K562 (cell line): ENCODE data around the gene ULBP1.

Source experiments
- ARID4B ChIP-seq: sonication (generic); formaldehyde crosslinking; IDR thresholded peaks from 2 replicates; pipeline ENCODE4 v1.8.0; 2022; ENCODE audit warnings: mild to moderate bottlenecking, missing genetic modification reagents
- ASH1L ChIP-seq: fragments of 450-650 bp; IDR thresholded peaks from 2 replicates; pipeline ENCODE4 v1.6.1; 2018; ENCODE audit warnings: borderline replicate concordance, mild to moderate bottlenecking, low read depth; ENCODE audit not compliant: partially characterized antibody
- ELK1 ChIP-seq: sonication (generic); formaldehyde crosslinking; IDR thresholded peaks from 2 replicates; pipeline ENCODE4 v1.8.1; 2022; ENCODE audit warnings: missing genetic modification reagents
- NFXL1 ChIP-seq: fragments of 450-650 bp; formaldehyde crosslinking; IDR thresholded peaks from 2 replicates; pipeline ENCODE4 v1.4.0; 2021; ENCODE audit warnings: mild to moderate bottlenecking
- PCBP1 ChIP-seq: fragments of 200-400 bp; formaldehyde crosslinking; IDR thresholded peaks from 2 replicates; pipeline ENCODE4 v1.6.1; 2018; ENCODE audit warnings: mild to moderate bottlenecking, low read depth, low read length; ENCODE audit not compliant: poor library complexity, severe bottlenecking
- RBM39 ChIP-seq: fragments of 200-400 bp; formaldehyde crosslinking; optimal IDR thresholded peaks from 2 replicates; pipeline ENCODE3; 2018; ENCODE audit warnings: low read depth, low read length
- ZBTB43 ChIP-seq: sonication (generic); formaldehyde crosslinking; IDR thresholded peaks from 2 replicates; pipeline ENCODE4 v1.8.0; 2023; ENCODE audit warnings: mild to moderate bottlenecking, missing genetic modification reagents
- TF ChIP-seq, protein P1 (sequence below), 3 experiments: IDR thresholded peaks in 2 of 3; conservative IDR thresholded peaks in 1 of 3; 2 replicates each; pipeline ENCODE4 v1.5.1; 2011 to 2012; ENCODE audit warnings: low read length in 3 of 3, mild to moderate bottlenecking in 3 of 3, control low read depth in 2 of 3, improper control_type of control experiment in 1 of 3, inconsistent platforms in 1 of 3, low read depth in 1 of 3, mixed read lengths in 1 of 3, moderate library complexity in 1 of 3; ENCODE audit not compliant: insufficient read depth in 2 of 3

DNA sequence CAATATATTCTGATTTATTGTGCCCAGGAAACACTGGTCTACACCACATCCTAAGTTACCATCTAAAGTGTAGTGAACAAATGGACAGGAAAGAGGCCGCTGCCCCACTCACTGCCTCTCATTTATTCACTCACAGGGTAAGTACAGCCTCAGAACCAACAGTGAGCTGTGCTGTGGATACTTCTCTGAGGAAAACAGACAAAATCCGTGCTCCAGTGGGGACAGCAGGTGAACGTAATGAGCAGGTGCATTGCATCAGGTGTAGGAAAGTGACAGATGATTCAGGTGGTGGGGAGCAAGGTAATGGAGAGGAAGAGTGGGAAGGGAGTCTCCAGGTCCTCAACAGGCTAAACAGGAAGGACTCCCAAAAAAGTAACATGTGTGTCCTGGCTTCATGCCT, 30.3 kb upstream of the ULBP1 start:
- no peak for TF ChIP-seq ELK1
- no peak for TF ChIP-seq PCBP1
- no peak for TF ChIP-seq ASH1L
- TF ChIP-seq ZBTB43 (CRISPR knock-in tag) = no peak
- no peak for TF ChIP-seq ARID4B (CRISPR knock-in tag)
- no peak for TF ChIP-seq RBM39
- TF ChIP-seq, protein P1, sequence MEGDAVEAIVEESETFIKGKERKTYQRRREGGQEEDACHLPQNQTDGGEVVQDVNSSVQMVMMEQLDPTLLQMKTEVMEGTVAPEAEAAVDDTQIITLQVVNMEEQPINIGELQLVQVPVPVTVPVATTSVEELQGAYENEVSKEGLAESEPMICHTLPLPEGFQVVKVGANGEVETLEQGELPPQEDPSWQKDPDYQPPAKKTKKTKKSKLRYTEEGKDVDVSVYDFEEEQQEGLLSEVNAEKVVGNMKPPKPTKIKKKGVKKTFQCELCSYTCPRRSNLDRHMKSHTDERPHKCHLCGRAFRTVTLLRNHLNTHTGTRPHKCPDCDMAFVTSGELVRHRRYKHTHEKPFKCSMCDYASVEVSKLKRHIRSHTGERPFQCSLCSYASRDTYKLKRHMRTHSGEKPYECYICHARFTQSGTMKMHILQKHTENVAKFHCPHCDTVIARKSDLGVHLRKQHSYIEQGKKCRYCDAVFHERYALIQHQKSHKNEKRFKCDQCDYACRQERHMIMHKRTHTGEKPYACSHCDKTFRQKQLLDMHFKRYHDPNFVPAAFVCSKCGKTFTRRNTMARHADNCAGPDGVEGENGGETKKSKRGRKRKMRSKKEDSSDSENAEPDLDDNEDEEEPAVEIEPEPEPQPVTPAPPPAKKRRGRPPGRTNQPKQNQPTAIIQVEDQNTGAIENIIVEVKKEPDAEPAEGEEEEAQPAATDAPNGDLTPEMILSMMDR (IDR thresholded peaks at IDR 0.05 in 2 of 3, conservative IDR thresholded peaks at IDR 0.05 in 1 of 3; ENCODE audit: insufficient read depth in 2 of 3, low read depth in 1 of 3, low read length in 3 of 3) = no peak
- no peak for TF ChIP-seq NFXL1 (CRISPR knock-in tag)
